Heart left ventricle (tissue), 13 donors: ENCODE results near the gene LILRA2.

ENCODE experiments used
- POLR2A ChIP-seq, 2 donors: fragments of 450-650 bp; IDR thresholded peaks; one replicate each; pipeline ENCODE4 v1.6.1; 2017; ENCODE audit warnings: antibody characterized with exemption in 2 of 2, mild to moderate bottlenecking in 2 of 2, moderate library complexity in 2 of 2
- TF ChIP-seq, protein P1 (sequence below), 12 donors: fragments of 200-600 bp; sonication (generic) in 4 of 12; IDR thresholded peaks; one replicate each; pipeline versions ENCODE4 v1.5.0 to v1.8.0; 2018 to 2022; ENCODE audit warnings: antibody characterized with exemption in 12 of 12, mild to moderate bottlenecking in 5 of 12
- donor health status: ischemic (EF 13 %, LVEDD 7.1; RV severe dilation, severe dysfunction).
- donor health status: DM: no; HTN: yes; CAD: no.
- donor health status: DM: no; HTN: no; CAD: no.
- donor health status: ischemic (EF 25% LVEDD 6.9; RV normal size, moderate dysfunction).
- donor health status: ischemic (EF 25% LVEDD 5.7; RV mildly dilated, moderate dysfunction).
- donor health status: ischemic (EF 35%, LVEDD 5.7; RV mildly dilated, moderate dysfunction).
- donor health status: nonischemic (EF 11% LVEDD 7.7; RV severe dilation, severe dysfunction).
- donor health status: DM: yes; HTN: yes; CAD: no.
- donor health status: PGD.
- donor health status: ischemic (EF 29% LVEDD 5.4; RV normal size, mild dysfunction).
- donor health status: nonischemic (EF 23%, LVEDD 6.1; RV moderate dilation, normal function).

DNA sequence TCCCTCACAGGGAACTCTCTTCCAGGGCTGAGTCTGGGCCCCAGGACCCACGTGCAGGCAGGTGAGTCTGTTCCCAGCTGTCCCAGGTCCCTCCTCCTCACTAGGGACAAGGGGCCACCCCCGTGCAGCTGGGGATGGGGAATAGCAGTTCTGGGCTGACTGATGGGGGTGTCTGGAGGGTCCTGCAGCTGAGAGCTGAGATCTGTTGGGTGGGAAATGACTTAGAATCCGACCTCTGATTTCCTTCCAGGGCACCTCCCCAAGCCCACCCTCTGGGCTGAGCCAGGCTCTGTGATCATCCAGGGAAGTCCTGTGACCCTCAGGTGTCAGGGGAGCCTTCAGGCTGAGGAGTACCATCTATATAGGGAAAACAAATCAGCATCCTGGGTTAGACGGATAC lies 461 bp downstream of the LILRA2 start:
- no peak for TF ChIP-seq POLR2A (IDR thresholded peaks at IDR 0.05)
- TF ChIP-seq, protein P1, sequence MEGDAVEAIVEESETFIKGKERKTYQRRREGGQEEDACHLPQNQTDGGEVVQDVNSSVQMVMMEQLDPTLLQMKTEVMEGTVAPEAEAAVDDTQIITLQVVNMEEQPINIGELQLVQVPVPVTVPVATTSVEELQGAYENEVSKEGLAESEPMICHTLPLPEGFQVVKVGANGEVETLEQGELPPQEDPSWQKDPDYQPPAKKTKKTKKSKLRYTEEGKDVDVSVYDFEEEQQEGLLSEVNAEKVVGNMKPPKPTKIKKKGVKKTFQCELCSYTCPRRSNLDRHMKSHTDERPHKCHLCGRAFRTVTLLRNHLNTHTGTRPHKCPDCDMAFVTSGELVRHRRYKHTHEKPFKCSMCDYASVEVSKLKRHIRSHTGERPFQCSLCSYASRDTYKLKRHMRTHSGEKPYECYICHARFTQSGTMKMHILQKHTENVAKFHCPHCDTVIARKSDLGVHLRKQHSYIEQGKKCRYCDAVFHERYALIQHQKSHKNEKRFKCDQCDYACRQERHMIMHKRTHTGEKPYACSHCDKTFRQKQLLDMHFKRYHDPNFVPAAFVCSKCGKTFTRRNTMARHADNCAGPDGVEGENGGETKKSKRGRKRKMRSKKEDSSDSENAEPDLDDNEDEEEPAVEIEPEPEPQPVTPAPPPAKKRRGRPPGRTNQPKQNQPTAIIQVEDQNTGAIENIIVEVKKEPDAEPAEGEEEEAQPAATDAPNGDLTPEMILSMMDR (IDR thresholded peaks at IDR 0.05): no peak
